HEK293T (cell line): ENCODE results near the gene BOLL.

Experiments used
- HDGF ChIP-seq: fragments of 450-650 bp; IDR thresholded peaks from 2 replicates; pipeline ENCODE4 v1.6.1; 2017; ENCODE audit warnings: antibody characterized with exemption, borderline replicate concordance
- LEF1 ChIP-seq: fragments of 450-650 bp; IDR thresholded peaks from 2 replicates; pipeline ENCODE4 v1.6.1; 2017; ENCODE audit warnings: mild to moderate bottlenecking, borderline replicate concordance

GRCh38 chr2:197799068-197799467 lies 13.9 kb upstream of the BOLL start:
- no peak for TF ChIP-seq HDGF
- no peak for TF ChIP-seq LEF1
